Lower leg skin (tissue), 4 donors: ENCODE results near the gene CELF1. TPM values are rescaled to one million over a fixed set of nuclear protein-coding genes. Genes with fewer than 3 reads are reported as not detected.
"Not testable (repeated sequence)": the region's sequence is repeated elsewhere in the genome, so short reads cannot be mapped to it uniquely, and the experiment has no call there.

Experiments used
- DNase-seq, 2 donors: peaks; one replicate each; pipeline ENCODE4 v3.0.0-alpha.2; 2019; ENCODE audit warnings: low spot score in 2 of 2
- H3K4me3 ChIP-seq: fragments of 200-600 bp; sonication (generic); 2 replicates; pipeline ENCODE4 v1.5.1; 2017; ENCODE audit warnings: mild to moderate bottlenecking, low read depth; ENCODE audit not compliant: poor library complexity, severe bottlenecking
- POLR2A ChIP-seq, 2 donors: fragments of 450-650 bp; IDR thresholded peaks; one replicate each; pipeline ENCODE4 v1.6.1; 2016 to 2017; ENCODE audit warnings: antibody characterized with exemption in 2 of 2, mild to moderate bottlenecking in 1 of 2, moderate library complexity in 1 of 2
- WGBS, 2 donors: methylation state at CpG; one replicate each; pipeline ENCODE4 v1.1.5; 2018; 5-methylcytosine and 5-hydroxymethylcytosine counted together
- intact Hi-C: fragments of 100-400 bp; cut with DNase I; formaldehyde crosslinking; loops from one replicate; pipeline ENCODE4 v1.15.0; 2023; ENCODE audit warnings: low total_unique reads
- total RNA-seq, 4 donors: library from RNA; depleted of rRNA; stranded (reverse); fragments of >200 nt; gene quantifications; one replicate each; pipeline ENCODE4 v1.1.0, GENCODE V29; 2016
- TF ChIP-seq, protein P1 (sequence below), 3 donors: fragments of 450-650 bp; IDR thresholded peaks; one replicate each; pipeline ENCODE4 v1.5.1; 2016; ENCODE audit warnings: antibody characterized with exemption in 3 of 3, mild to moderate bottlenecking in 3 of 3, moderate library complexity in 2 of 3

Gene CELF1
- total RNA-seq, 4 donors from 2014 or later, result 58.1 to 87.1 (median 78.5) TPM

DNA sequence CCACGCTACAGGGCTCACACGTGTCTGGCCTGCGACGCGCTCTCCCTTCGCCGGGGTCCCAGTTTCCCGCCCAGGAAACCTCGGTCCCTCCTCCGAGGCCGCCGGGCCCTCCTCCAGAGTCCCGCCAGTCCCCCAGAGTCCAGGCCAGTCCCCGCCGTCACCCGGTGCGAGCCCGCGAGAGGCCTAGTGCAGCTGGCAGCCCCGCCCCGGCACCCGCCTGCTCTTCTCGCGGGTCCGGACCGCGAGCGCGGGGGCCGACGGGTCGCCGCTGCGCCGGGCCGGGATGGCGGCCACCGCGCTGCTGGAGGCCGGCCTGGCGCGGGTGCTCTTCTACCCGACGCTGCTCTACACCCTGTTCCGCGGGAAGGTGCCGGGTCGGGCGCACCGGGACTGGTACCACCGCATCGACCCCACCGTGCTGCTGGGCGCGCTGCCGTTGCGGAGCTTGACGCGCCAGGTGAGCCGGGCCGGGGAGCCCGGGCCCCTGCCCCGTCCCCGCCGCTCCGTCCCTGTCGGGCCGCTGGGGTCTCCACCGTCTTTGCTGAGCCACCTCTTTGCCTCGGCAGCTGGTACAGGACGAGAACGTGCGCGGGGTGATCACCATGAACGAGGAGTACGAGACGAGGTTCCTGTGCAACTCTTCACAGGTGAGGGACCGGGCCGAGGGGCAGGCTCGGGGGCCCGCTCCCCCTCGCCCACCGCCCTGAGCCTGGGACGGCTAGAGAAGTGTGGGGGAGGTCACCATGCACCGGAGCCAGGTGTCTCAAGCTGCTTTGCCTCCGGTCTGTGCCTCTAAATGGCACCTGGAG, 12.6 kb upstream of the CELF1 start, which contains the start of gene PTPMT1:
PTPMT1 (plus strand) TSS at position 260 of the 809 bp plus-strand sequence; CDS start at position 284, 24 bp downstream.
- intact Hi-C loops, result no loop called here
- peak; percentile 39 to 91 for DNase-seq
- 1 to 2% methylated on average over 35 to 56 of the region's 86 CpGs for WGBS, 2 donors
- TF ChIP-seq, protein P1, sequence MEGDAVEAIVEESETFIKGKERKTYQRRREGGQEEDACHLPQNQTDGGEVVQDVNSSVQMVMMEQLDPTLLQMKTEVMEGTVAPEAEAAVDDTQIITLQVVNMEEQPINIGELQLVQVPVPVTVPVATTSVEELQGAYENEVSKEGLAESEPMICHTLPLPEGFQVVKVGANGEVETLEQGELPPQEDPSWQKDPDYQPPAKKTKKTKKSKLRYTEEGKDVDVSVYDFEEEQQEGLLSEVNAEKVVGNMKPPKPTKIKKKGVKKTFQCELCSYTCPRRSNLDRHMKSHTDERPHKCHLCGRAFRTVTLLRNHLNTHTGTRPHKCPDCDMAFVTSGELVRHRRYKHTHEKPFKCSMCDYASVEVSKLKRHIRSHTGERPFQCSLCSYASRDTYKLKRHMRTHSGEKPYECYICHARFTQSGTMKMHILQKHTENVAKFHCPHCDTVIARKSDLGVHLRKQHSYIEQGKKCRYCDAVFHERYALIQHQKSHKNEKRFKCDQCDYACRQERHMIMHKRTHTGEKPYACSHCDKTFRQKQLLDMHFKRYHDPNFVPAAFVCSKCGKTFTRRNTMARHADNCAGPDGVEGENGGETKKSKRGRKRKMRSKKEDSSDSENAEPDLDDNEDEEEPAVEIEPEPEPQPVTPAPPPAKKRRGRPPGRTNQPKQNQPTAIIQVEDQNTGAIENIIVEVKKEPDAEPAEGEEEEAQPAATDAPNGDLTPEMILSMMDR (IDR thresholded peaks at IDR 0.05), result no peak
- no peak for TF ChIP-seq POLR2A (IDR thresholded peaks at IDR 0.05)
- peak within 1 kb of the TSS; percentile 89 for H3K4me3 ChIP-seq

DNA sequence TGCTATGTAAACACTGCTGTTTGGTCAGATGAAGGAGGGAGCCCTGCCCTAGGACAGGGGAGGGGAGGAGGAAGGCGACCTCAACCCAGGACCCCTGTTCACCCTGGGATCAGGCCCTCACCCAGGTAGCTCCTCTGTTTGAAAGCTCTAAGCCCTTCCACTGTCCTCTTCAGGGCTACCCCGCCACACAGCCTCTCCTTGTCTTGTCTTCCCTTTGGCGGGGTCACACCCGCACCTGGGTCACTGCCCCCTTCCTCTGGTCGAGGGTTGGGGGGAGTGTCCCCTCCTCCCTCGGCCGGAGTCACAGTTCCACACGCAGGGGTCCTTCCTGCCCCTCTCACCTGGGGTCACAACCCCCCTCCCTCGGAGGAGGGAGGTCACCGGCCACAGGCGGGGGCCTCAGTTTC, 12.0 kb upstream of the CELF1 start:
- WGBS, 2 donors, result 9 to 13% methylated on average over 11 of the region's 11 CpGs
- H3K4me3 ChIP-seq, result peak overlapping the region; percentile 89
- TF ChIP-seq POLR2A (IDR thresholded peaks at IDR 0.05), result no peak
- TF ChIP-seq, protein P1 (IDR thresholded peaks at IDR 0.05), result no peak
- intact Hi-C loops, result no loop called here
- DNase-seq, result peak in 1 of 2 donors; percentile 79

DNA sequence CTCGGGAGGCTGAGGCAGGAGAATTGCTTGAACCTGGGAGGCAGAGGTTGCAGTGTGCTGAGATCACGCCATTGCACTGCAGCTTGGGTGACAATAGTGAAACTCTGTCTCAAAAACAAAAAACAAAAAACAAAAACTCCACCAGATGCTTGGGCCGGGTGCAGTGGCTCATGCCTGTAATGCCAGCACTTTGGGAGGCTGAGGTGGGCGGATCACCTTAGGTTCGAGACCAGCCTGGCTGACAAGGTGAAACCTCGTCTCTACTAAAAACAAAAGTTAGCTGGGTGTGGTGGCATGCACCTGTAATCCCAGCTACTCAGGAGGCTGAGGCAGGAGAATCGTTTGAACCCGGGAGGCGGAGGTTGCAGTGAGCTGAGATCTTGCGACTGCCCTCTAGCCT, 11.4 kb upstream of the CELF1 start:
- DNase-seq, intact Hi-C loops, H3K4me3 ChIP-seq: not testable (repeated sequence)
- WGBS, 2 donors, result 91 to 92% methylated on average over 10 of the region's 10 CpGs

DNA sequence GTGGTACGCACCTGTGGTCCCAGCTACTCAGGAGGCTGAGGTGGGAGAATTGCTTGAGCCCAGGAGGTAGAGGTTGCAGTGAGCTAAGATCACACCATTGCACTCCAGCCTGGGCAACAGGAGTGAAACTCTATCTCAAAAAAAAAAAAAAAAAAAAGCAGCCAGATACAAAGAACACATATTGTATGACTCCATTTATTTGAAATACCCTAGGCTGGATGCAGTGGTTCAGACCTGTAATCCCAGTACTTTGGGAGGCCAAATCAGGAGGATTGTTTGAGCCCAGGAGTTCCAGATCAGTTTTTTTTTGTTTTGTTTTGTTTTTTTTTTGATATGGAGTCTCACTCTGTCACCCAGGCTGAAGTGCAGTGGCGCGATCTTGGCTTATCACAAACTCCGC, 9.5 kb upstream of the CELF1 start:
- DNase-seq, intact Hi-C loops, H3K4me3 ChIP-seq: not testable (repeated sequence)
- 94 to 96% methylated on average over 4 of the region's 4 CpGs for WGBS, 2 donors

DNA sequence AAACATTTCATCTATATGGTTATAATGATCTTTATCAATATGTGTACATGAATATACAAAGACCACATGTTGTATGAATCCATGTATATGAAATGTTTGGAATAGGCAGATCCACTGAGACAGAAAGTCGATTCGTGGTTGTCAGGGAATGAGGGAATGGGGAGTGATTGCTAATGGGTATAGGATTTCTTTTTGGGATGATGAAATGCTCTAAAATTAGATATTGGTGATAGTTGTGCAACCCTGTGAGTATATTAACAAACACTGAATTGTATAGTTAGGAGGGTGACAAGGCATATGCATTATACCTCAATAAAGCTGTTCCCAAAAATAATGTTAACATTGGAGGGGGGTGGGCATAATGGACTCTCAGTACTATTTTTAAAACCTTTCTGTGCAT, 7.5 kb upstream of the CELF1 start:
- TF ChIP-seq POLR2A (IDR thresholded peaks at IDR 0.05), result no peak
- TF ChIP-seq, protein P1 (IDR thresholded peaks at IDR 0.05), result no peak
- 66 to 70% methylated on average over 2 of the region's 2 CpGs for WGBS, 2 donors
- DNase-seq, result no peak
- H3K4me3 ChIP-seq, result no peak overlapping the region
- intact Hi-C loops, result no loop called here

DNA sequence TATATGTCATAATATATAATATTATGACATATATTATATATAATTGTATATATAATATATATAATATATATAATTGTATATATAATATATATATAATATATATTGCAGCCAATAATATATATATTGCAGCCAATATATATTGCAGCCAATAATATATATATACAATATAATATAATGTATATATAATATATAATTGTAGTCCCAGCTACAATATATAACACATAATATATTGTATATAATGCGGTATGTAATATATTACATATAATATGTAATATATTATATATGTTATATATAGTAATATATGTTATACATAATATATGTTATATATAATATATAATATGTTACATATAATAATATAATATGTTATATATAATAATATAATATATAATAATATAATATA, 5.8 kb upstream of the CELF1 start:
- 100% methylated on average over 1 of the region's 1 CpG; no CpG with 5 or more reads in 1 of the 2 donors for WGBS, 2 donors
- no peak overlapping the region for H3K4me3 ChIP-seq
- DNase-seq, result no peak
- TF ChIP-seq POLR2A (IDR thresholded peaks at IDR 0.05), result no peak
- TF ChIP-seq, protein P1 (IDR thresholded peaks at IDR 0.05), result no peak
- intact Hi-C loops, result no loop called here

DNA sequence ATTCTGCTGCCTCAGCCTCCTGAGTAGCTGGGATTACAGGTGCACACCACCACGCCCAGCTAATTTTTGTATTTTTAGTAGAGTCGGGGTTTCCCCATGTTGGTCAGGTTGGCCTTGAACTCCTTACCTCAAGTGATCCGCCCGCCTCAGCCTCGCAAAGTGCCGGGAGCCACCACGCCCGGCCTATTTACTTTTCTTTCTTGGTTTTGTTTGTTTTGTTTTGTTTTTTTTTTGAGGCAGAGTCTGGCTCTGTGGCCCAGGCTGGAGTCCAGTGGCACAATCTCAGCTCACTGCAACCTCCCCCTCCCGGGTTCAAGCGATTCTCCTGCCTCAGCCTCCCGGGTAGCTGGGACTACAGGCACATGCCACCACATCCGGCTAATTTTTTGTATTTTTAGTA, 4.1 kb upstream of the CELF1 start:
- H3K4me3 ChIP-seq, DNase-seq, intact Hi-C loops: not testable (repeated sequence)
- 94 to 95% methylated on average over 12 of the region's 12 CpGs for WGBS, 2 donors
